Erythroblast (primary cell): Measurements from ENCODE around the gene KRT79.

Source experiments
- GATA1 ChIP-seq: IDR thresholded peaks from 2 replicates; pipeline ENCODE4 v1.6.1; 2011; ENCODE audit warnings: low read depth, mild to moderate bottlenecking, control low read depth, low read length, moderate library complexity
- POLR2A ChIP-seq: IDR thresholded peaks from 2 replicates; pipeline ENCODE4 v1.6.1; 2011; ENCODE audit warnings: mild to moderate bottlenecking, low read length

GRCh38 chr12:52806169-52806811 lies 27.8 kb downstream of the KRT79 start:
- TF ChIP-seq POLR2A (no peak), GATA1 (no peak)
